Measurements from ENCODE around the gene CAMSAP1.

The CAMSAP1 gene

GRCh38 chr9:135890190-135891026 is 16.9 kb downstream of the CAMSAP1 start:
- Mint-ChIP-seq H3K27ac (no peak overlapping the region), H3K4me1 (peaks cover 40% of the 10 kb centered on the region), H3K9me3 (no peaks in the 10 kb centered on the region), H3K4me3 (no peak overlapping the region), H3K36me3 (peaks cover 3% of the 10 kb centered on the region), H3K27me3 (no peaks in the 10 kb centered on the region)
- no peak for ATAC-seq (ENCODE audit: low read depth)
- no peak for DNase-seq (ENCODE audit: low spot score in 2 of 2)

DNA sequence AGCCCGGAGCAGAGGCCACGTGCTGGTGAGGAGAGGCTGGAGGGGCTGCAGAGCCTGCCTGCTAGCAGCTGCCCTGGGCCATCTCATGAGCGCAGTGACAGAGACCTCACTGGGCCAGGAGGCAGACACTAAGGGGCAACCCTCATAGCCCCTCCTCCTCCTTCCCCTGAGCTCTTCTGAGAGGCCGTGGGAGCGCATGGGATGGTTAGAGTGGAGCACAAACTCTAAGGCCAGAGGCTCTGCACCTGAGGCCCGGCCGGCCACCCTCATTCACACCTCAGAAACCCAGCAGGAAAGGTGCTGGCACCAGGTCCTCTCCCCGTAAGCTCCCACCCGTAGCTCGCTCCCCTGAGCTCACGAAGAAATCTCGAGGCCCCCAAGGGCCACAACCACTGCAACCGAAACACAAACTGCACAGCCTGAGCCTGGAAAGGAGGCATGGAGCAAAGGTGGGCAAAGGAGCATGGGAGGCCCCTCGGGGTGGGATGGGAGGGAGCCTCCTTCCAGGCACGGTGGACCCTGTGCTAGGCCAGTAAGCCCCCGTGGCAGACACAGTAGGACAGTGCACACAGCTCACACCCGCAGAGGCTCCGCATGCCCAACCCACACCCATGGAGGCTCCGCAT is 17.7 kb downstream of the CAMSAP1 start:
- H3K4me1 Mint-ChIP-seq = peaks cover 39% of the 10 kb centered on the region
- no peak for ATAC-seq (ENCODE audit: low read depth)
- no peaks in the 10 kb centered on the region for H3K9me3 Mint-ChIP-seq
- DNase-seq (ENCODE audit: low spot score in 2 of 2) = no peak
- H3K27me3 Mint-ChIP-seq = no peaks in the 10 kb centered on the region
- H3K27ac Mint-ChIP-seq = no peak overlapping the region
- no peak overlapping the region for H3K4me3 Mint-ChIP-seq
- H3K36me3 Mint-ChIP-seq = no peaks in the 10 kb centered on the region

DNA sequence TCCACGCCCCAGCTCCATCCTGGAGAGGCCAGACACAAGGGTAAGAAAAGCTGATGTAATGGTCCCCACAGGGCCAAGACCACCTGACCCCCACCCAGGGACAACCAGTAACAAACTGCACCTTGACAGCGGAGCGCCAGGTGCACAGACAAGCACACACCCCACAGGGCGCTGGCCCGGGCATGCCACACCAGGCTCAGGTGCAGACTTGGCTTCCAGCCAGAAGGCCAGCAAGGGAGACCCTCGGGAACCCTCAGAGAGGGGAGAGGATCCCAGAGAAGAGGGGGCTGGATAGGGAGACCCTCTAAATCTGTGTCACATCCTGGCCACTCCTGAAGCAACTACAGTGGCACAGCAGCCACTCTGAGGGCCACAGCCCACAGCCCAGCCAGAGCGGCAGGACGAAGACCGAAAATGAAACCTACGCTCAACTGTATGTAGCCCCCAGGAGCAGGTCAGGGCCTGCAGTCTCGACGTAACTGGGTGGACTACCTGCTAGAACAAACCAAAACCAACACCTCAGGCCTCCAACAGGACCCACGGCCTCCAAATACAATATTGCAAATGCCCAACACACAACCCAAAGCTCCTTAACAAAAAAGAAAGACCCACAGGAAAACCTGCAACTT is 18.5 kb downstream of the CAMSAP1 start:
- Mint-ChIP-seq H3K4me1 (peaks cover 37% of the 10 kb centered on the region), H3K27me3 (no peaks in the 10 kb centered on the region), H3K4me3 (no peak overlapping the region), H3K36me3 (no peaks in the 10 kb centered on the region), H3K27ac (no peak overlapping the region), H3K9me3 (no peaks in the 10 kb centered on the region)
- DNase-seq (ENCODE audit: low spot score in 2 of 2) (no peak), ATAC-seq (ENCODE audit: low read depth) (no peak)

- H3K4me1 Mint-ChIP-seq = peaks cover 36% of the 10 kb centered on the region
- no peak overlapping the region for H3K4me3 Mint-ChIP-seq
- no peaks in the 10 kb centered on the region for H3K36me3 Mint-ChIP-seq
- ATAC-seq (ENCODE audit: low read depth) = no peak
- H3K9me3 Mint-ChIP-seq = no peaks in the 10 kb centered on the region
- no peak overlapping the region for H3K27ac Mint-ChIP-seq
- H3K27me3 Mint-ChIP-seq = no peaks in the 10 kb centered on the region
- DNase-seq (ENCODE audit: low spot score in 2 of 2) = no peak
Observed at GRCh38 chr9:135888126-135888765, 19.1 kb downstream of the CAMSAP1 start.

DNA sequence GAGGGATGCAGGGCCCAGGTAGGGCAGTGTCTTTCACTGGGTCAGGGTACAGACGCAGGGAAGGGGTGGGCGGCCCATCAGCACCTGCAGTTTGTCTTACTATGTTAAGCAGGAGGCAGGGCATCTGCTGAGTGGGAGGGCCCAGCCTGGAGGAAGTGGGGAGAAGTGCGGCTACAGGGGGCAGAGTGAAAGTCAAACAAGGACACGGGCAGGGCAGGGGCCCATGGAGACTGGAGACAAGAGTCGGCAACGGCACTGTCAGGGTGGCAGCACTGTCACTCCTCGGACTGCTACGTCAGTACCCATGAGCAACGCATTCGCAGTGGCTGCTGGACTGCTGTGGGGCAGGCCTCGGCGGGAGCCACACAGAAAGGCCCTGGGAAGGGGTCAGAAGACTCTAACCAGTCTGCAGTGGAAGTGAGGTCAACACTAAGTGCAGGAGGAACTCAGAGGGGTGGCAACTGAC is 19.7 kb downstream of the CAMSAP1 start:
- Mint-ChIP-seq H3K4me1 (peaks cover 36% of the 10 kb centered on the region), H3K36me3 (no peaks in the 10 kb centered on the region), H3K9me3 (no peaks in the 10 kb centered on the region), H3K4me3 (peak overlapping the region; percentile 66), H3K27ac (peak overlapping the region; percentile 56), H3K27me3 (no peaks in the 10 kb centered on the region)
- peak; percentile 28 to 46 for DNase-seq (ENCODE audit: low spot score in 2 of 2)
- peak; percentile 96 for ATAC-seq (ENCODE audit: low read depth)

DNA sequence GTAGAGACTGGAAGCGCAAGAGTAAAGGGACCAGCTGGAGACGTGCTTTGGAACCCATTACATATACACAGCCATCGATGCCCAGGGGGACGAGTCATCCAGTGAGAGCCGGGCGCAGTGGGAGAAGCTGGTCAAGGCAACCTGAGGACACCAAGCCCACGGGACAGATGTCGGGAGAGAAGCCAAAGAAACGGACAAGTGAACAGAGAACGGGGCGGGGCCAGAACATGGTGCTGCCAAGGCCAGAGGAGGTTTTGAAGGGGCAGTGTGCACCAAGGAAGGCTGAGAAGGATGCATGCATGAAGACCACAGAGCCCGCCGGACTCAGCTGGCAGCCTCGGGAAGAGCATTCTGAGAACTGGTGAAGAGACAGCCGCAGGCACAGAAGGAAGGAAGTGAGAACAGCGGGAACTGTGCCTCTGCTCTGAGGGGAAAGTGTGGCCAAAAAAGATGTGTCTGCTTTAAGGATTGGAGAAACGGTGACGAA is 20.3 kb downstream of the CAMSAP1 start:
- DNase-seq (ENCODE audit: low spot score in 2 of 2) = no peak
- Mint-ChIP-seq H3K36me3 (peaks cover under 1% of the 10 kb centered on the region), H3K4me1 (peaks cover 36% of the 10 kb centered on the region), H3K4me3 (peak overlapping the region; percentile 66), H3K27ac (peak overlapping the region; percentile 56), H3K27me3 (no peaks in the 10 kb centered on the region), H3K9me3 (no peaks in the 10 kb centered on the region)
- ATAC-seq (ENCODE audit: low read depth) = peak; percentile 20

- H3K9me3 Mint-ChIP-seq = no peaks in the 10 kb centered on the region
- peak overlapping the region; percentile 66 for H3K4me3 Mint-ChIP-seq
- peaks cover 40% of the 10 kb centered on the region for H3K4me1 Mint-ChIP-seq
- no peaks in the 10 kb centered on the region for H3K27me3 Mint-ChIP-seq
- H3K36me3 Mint-ChIP-seq = peaks cover 4% of the 10 kb centered on the region
- peak overlapping the region; percentile 68 for H3K27ac Mint-ChIP-seq
- DNase-seq (ENCODE audit: low spot score in 2 of 2) (no peak), ATAC-seq (ENCODE audit: low read depth) (no peak)
Observed at GRCh38 chr9:135886147-135886981, 21.0 kb downstream of the CAMSAP1 start.

- ATAC-seq (ENCODE audit: low read depth) (no peak), DNase-seq (ENCODE audit: low spot score in 2 of 2) (no peak)
- Mint-ChIP-seq H3K4me3 (no peak overlapping the region), H3K36me3 (peaks cover 4% of the 10 kb centered on the region), H3K9me3 (no peaks in the 10 kb centered on the region), H3K4me1 (peaks cover 39% of the 10 kb centered on the region), H3K27me3 (no peaks in the 10 kb centered on the region), H3K27ac (no peak overlapping the region)
Observed at GRCh38 chr9:135885100-135885853, 22.1 kb downstream of the CAMSAP1 start.

- H3K27me3 Mint-ChIP-seq = no peaks in the 10 kb centered on the region
- no peak overlapping the region for H3K4me3 Mint-ChIP-seq
- no peak for ATAC-seq (ENCODE audit: low read depth)
- H3K36me3 Mint-ChIP-seq = peaks cover 6% of the 10 kb centered on the region
- no peak for DNase-seq (ENCODE audit: low spot score in 2 of 2)
- H3K9me3 Mint-ChIP-seq = no peaks in the 10 kb centered on the region
- H3K4me1 Mint-ChIP-seq = peaks cover 40% of the 10 kb centered on the region
- no peak overlapping the region for H3K27ac Mint-ChIP-seq
Observed at GRCh38 chr9:135884328-135885035, 22.9 kb downstream of the CAMSAP1 start.

GRCh38 chr9:135883410-135884089 is 23.8 kb downstream of the CAMSAP1 start:
- Mint-ChIP-seq H3K27me3 (no peaks in the 10 kb centered on the region), H3K4me1 (peaks cover 44% of the 10 kb centered on the region), H3K36me3 (peaks cover 8% of the 10 kb centered on the region), H3K9me3 (no peaks in the 10 kb centered on the region), H3K4me3 (no peak overlapping the region), H3K27ac (no peak overlapping the region)
- peak; percentile 23 for ATAC-seq (ENCODE audit: low read depth)
- DNase-seq (ENCODE audit: low spot score in 2 of 2) = no peak

DNA sequence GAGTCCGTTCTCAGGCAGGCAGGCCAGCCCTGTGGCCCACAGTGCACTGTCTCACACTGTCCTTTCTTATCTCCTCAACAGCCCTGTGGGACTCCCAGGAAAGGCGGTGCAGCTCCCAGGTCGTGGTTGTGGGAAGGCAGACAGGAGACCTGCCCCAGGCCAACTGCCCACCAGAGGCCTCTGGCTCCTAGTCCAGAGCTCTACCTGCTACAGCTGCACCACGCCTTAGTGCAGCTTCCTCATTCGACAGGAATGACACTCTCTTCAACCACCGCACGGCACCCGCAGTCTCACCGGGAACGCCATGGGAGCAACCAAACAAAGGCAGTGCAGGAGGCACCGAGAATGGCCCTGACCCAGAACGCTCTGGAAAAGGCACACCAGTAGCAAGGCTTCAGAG is 25.3 kb downstream of the CAMSAP1 start:
- no peak for DNase-seq (ENCODE audit: low spot score in 2 of 2)
- H3K27ac Mint-ChIP-seq = no peak overlapping the region
- no peaks in the 10 kb centered on the region for H3K9me3 Mint-ChIP-seq
- no peak overlapping the region for H3K4me3 Mint-ChIP-seq
- H3K27me3 Mint-ChIP-seq = no peaks in the 10 kb centered on the region
- no peak for ATAC-seq (ENCODE audit: low read depth)
- peaks cover 8% of the 10 kb centered on the region for H3K36me3 Mint-ChIP-seq
- H3K4me1 Mint-ChIP-seq = peaks cover 38% of the 10 kb centered on the region

DNA sequence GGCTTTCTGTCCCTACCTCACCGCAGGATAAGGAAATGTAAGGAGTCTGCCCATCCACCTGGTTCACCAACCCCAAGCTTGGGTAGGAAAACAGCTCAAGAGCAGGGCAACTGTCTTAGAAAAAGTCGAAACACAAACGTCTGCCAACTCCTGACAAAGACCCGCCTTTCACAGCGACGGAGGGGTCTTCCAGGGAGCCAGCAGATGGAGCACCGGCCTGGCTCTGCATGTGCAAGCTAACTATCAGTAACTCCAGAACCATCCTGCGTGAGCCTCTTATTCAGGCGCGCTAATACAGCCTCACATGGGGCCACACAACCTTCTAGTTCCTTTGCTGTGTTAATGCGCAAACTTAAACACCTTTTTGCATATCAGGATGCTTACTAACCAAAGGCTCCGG is 26.9 kb downstream of the CAMSAP1 start:
- no peak overlapping the region for H3K4me3 Mint-ChIP-seq
- H3K4me1 Mint-ChIP-seq = peaks cover 29% of the 10 kb centered on the region
- H3K27me3 Mint-ChIP-seq = no peaks in the 10 kb centered on the region
- ATAC-seq (ENCODE audit: low read depth) = no peak
- H3K27ac Mint-ChIP-seq = no peak overlapping the region
- no peak for DNase-seq (ENCODE audit: low spot score in 2 of 2)
- peaks cover 11% of the 10 kb centered on the region for H3K36me3 Mint-ChIP-seq
- H3K9me3 Mint-ChIP-seq = no peaks in the 10 kb centered on the region
